ENCODE measurements around the gene RTP3.
"Not testable (repeated sequence)": the region's sequence is repeated elsewhere in the genome, so short reads cannot be mapped to it uniquely, and the experiment has no call there.

The RTP3 gene

GRCh38 chr3:46491089-46492070, 6.4 kb upstream of the RTP3 start:
- FAIRE-seq, result no peak

- FAIRE-seq, result no peak
These were observed 4.8 kb upstream of the RTP3 start for GRCh38 chr3:46492890-46493547.

- not testable (repeated sequence) for FAIRE-seq
These were observed 3.3 kb upstream of the RTP3 start for GRCh38 chr3:46494491-46494890.

- no peak for FAIRE-seq
These were observed 1.8 kb upstream of the RTP3 start for GRCh38 chr3:46495901-46496456.

DNA sequence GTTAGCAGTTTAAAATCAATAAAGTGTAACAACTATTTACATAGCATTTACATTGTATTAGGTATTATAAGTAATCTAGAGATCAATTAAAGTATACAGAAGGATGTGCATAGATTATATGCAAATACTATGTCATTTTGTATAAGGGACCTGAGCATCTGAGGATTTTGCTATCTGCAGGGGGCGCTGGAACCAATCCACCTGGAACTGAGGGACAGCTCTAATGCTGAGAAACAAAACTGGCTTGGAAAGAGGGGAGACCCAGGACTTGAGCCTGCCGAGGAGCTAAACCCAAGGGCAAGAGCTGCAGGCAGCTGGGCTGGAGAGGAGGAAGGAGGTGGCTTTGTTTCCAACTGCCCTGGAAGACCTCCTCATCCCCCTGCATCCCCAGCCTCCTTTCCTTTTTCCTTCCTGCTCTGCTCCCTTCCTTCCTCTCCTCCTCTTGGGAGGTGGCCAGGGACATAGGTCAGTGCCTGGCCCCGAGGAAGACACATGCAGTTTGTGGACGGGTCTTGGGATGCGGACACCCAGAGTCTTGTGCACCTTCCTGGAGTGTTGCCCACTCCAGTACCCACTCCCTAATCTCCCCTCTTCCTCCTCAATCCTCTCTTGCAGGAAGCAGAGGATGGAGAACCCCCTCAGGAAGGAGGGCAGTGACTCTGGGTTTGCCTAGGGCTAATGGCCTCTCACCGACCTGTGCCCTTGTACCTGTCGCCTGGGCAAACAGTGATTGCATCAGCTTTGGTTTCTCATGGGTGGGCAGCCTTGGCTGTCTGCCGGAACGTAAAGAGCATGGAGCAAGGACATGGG, 825 bp upstream of the RTP3 start:
- FAIRE-seq, result no peak

DNA sequence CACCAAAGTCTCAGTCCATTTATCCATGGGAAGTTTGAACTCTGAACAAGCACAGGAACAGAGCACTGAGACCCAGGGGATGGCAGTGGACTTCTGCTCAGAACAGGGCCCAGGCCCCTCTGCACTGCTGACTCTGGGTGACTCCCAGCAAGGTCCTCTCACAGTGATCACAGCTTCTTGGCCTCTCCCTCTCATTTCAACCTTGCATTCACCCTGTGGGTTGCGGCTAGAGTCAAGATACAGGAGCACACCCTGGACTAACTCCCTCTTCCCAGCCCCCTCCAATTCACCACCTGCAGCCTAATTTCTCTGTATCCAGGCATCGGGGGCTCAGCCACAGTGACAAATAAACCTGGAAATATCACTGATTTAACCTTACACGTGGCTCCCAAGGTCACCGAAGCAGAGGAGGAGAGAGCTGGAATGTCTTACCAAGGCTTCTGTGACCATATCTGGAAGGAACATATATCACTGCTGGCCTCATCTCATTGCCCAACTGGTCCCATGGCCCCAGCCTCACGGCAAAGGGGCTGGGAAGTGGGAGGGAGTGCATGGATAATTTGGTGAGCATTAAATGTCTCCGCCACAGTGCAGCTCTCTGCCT, 1.2 kb downstream of the RTP3 start:
- FAIRE-seq, result no peak

DNA sequence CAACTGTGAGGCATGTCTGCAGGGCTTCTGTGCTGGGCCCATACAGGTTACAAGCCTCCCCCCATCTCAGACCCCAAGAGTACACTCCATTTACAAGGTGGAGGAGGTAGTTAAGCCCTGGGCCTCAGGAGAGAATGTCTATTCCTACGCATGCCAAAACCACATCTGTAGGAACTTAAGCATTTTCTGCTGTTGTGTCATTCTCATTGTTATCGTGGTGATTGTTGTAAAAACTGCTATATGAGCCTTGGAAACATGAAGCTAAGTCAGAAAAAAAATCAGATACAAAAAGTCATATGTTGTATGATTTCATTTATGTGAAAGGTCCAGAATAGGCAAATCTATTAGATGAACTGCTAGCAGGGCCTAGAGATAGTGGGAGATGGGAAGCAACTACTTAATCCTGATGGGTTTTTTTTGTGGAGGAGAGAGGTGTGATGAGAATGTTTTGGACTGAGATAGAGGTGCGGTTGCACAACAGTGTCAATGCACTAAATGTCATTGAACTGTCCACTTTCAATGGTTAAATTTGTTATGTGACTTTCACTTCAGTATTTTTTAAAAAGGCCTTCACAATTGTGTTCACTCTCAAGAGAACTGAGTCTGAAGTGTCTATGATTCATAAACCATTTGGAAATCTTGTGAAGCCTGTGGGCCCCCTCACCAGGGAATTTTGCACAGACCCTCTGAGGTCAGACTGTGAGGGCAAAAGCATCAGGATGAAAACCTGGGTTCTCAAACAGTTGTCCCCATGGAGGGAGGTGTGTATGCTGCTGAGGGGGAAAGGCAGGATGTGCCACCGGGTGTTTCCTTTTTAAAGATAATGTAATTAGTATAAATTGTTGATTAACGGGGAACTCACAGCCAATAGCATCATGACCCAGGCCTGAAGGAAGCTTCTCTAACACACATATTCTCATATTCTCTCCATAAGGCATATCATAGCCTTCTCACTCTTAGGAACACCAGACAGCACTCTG, 3.2 kb downstream of the RTP3 start:
- FAIRE-seq, result no peak

DNA sequence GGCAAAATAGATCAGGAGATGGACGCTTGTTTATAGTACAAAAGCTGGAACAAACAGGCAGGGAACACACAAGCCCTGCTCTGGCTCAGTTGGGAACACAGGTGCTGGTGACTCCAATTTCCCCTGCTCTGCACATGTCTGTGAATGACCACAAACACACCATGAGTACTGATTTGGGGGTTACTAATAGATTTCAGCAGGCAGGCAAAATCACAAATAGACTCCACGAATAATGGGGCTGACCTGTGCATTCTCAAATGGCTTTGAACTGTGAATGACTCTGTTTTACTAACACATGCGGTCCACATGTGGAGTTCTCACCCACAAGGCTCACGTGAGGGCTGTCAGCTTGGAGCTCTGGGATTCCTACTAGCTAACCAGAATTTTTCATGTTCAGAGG, 3.9 kb downstream of the RTP3 start:
- FAIRE-seq, result no peak

GRCh38 chr3:46503200-46503874, 5.6 kb downstream of the RTP3 start:
- FAIRE-seq, result no peak

GRCh38 chr3:46504789-46505188, 7.0 kb downstream of the RTP3 start:
- no peak for FAIRE-seq

GRCh38 chr3:46505953-46506352, 8.2 kb downstream of the RTP3 start:
- no peak for FAIRE-seq

- no peak for FAIRE-seq
These were observed 8.8 kb downstream of the RTP3 start for GRCh38 chr3:46506526-46506925.

DNA sequence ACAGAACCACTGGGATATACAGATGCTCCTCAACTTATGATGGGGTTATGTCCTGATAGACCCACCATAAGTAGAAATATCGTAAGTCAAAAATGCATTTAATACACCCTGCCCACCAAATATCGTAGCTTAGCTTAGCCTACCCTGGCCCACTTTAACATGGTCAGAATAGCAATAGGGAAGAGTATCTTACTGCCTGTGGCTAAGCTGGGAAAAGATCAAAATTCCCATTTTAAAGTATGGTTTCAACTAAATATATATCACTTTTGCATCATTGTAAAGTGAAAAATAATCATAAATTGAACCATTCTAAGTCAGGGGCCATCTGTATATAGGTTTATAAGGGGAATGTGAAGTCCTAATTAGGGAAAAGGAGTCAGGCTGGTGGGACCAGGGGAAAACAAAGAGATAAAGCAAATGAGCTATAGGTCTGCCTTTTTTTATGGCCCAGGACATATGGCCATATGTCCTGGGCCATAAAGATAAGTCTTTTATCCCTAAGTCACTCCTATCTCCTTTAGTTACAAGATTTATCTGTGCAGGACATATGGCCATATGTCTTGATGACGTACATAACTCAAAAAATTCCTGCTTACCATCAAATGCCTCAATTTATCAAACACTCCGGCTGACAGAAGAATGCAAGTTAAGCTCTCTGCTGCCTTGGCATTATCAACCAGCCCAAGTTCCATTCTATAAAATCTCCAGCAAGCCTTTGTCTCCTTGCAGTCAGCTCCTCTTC, 11.2 kb downstream of the RTP3 start:
- no peak for FAIRE-seq

GRCh38 chr3:46509661-46510187, 11.9 kb downstream of the RTP3 start:
- no peak for FAIRE-seq

GRCh38 chr3:46512191-46512749, 14.5 kb downstream of the RTP3 start:
- FAIRE-seq, result no peak

GRCh38 chr3:46516521-46516920, 18.7 kb downstream of the RTP3 start:
- FAIRE-seq, result no peak

DNA sequence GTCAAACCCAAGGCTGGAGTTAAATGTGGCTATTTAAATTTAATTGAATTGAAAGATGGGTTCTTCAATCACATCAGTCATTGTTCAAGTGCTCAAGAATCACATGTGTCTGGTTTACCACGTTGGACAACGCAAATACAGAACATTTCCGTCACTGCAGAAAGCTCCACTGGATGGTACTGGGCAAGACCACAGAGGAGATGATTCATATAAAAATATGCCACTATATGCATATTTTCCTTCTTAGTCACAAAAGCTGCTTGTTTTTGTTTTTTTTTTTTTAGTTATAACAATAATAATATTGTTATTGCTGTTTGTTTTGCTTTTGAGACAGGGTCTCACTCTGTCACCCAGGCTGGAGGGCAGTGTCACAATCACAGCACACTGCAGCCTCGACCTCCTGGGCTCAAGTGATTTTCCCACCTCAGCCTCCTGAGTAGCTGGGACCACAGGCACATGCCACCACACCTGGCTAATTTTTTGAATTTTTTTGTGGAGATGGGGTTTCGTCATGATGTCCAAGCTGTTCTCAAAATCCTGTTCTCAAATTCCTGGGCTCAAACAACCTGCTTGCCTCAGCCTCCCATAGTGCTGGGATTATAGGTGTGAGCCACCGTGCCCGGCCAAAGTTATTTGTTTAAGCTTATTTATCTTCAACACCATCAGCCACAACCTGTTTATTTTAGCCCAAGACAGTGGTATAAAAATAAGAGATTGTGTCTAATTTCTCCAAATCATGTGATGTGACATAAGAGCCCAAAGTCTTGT, 19.4 kb downstream of the RTP3 start:
- FAIRE-seq, result no peak

GRCh38 chr3:46517784-46518181, 20.0 kb downstream of the RTP3 start:
- no peak for FAIRE-seq

DNA sequence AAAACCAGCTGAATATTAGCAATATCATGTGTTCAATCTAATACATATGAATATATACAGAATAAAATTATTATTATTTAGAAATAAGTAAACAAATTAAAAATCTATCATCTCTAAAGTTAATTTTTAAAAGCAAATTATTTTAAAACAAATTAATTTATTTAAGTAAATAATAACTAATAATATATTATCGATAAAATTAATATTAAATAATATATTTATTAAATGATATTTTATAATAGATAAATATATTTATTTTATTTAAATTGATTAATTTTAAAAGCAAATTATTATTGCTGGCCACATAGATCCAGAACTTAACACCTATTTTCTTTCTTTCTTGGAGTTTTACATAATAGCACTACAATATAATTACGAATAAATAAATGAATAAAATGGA, 22.2 kb downstream of the RTP3 start:
- peak; percentile 97 for FAIRE-seq
